Gastrocnemius medialis (tissue), 4 donors: ENCODE measurements around the gene COBL.

Experiments used
- CTCF ChIP-seq, 5 experiments: fragments of 450-650 bp in 3 of 5; fragments of 200-600 bp in 2 of 5; sonication (generic) in 2 of 5; IDR thresholded peaks in 4 of 5; conservative IDR thresholded peaks in 1 of 5; 1 replicate in 4 of 5; 2 replicates in 1 of 5; pipeline ENCODE4 v1.5.1; 2016 to 2019; ENCODE audit warnings: antibody characterized with exemption in 5 of 5, mild to moderate bottlenecking in 3 of 5, moderate library complexity in 3 of 5
- POLR2A ChIP-seq, 2 donors: fragments of 450-650 bp; IDR thresholded peaks; one replicate each; pipeline ENCODE4 v1.6.1; 2017; ENCODE audit warnings: antibody characterized with exemption in 2 of 2, mild to moderate bottlenecking in 2 of 2, moderate library complexity in 2 of 2

DNA sequence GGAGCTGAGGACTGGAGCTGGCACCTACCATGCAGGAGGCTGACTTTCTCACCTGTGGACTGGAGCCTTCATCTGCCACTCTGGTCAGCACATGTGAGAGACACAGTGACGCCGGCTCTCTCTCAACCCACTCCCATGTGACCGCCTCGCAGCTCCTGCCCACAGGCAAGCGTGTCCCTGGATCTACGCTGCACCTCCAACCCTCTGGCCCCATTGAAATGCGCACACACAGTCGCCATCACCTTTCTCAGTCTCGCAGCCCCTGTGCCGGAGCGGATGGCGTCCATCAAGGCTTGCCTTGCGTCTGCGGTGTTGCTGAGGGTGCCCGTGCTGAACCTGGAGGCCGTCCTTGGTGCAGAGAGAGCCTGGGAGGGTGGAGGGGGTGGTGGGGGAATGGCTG is 291.7 kb downstream of the COBL start:
- TF ChIP-seq POLR2A (IDR thresholded peaks at IDR 0.05) (no peak), CTCF (IDR thresholded peaks at IDR 0.05 in 4 of 5, conservative IDR thresholded peaks at IDR 0.05 in 1 of 5) (no peak)
